ENCODE data around the gene PLVAP.

DNA sequence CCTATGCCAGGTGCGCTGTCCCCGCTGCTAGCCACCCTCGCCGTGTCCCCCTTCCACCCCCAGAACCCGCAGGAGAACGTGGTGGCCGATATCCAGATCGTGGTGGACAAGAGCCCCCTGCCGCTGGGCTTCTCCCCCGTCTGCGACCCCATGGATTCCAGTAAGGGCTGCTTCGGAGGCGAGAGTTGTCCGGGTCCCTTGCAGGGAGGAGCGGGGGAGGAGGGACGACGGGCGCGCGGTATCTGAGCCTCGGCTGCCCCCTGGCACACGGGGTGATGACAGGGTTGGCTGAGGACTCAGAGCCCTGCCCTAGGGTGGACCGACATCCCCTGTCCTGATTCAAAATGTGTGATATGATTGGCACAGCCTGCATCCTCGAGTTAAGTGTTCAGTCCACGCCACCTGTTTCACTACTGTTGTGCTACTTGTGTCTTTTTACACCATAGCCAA is 43.4 kb upstream of the PLVAP start:
- TF ChIP-seq POLR2AphosphoS5 (IDR thresholded peaks at IDR 0.05) = no peak
- TF ChIP-seq POLR2A (IDR thresholded peaks at IDR 0.05) = no peak
- TF ChIP-seq, protein P1, sequence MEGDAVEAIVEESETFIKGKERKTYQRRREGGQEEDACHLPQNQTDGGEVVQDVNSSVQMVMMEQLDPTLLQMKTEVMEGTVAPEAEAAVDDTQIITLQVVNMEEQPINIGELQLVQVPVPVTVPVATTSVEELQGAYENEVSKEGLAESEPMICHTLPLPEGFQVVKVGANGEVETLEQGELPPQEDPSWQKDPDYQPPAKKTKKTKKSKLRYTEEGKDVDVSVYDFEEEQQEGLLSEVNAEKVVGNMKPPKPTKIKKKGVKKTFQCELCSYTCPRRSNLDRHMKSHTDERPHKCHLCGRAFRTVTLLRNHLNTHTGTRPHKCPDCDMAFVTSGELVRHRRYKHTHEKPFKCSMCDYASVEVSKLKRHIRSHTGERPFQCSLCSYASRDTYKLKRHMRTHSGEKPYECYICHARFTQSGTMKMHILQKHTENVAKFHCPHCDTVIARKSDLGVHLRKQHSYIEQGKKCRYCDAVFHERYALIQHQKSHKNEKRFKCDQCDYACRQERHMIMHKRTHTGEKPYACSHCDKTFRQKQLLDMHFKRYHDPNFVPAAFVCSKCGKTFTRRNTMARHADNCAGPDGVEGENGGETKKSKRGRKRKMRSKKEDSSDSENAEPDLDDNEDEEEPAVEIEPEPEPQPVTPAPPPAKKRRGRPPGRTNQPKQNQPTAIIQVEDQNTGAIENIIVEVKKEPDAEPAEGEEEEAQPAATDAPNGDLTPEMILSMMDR (IDR thresholded peaks at IDR 0.05) = peak in 1 of 7 experiments; percentile 15

All from stomach (tissue), 4 donors.